Fibroblast of the aortic adventitia (primary cell): ENCODE results near the gene SIRT4. TPM values are rescaled to one million over a fixed set of nuclear protein-coding genes. Genes with fewer than 3 reads are reported as not detected.
"Not testable (repeated sequence)": the region's sequence is repeated elsewhere in the genome, so short reads cannot be mapped to it uniquely, and the experiment has no call there.

ENCODE experiments used
- DNase-seq: peaks from one replicate; pipeline ENCODE4 v3.0.0-alpha.2; 2010; ENCODE audit warnings: low read depth
- H3K4me3 ChIP-seq: 2 replicates; pipeline ENCODE4 v1.5.1; 2011; ENCODE audit warnings: low read depth, mild to moderate bottlenecking, control low read depth, low read length, moderate library complexity
- total RNA-seq: library from RNA; depleted of rRNA; stranded (reverse); fragments of >200 nt; gene quantifications from 2 replicates; pipeline ENCODE4 v1.2.3, GENCODE V29; 2012; ENCODE audit warnings: low replicate concordance
- TF ChIP-seq, protein P1 (sequence below): IDR thresholded peaks from 2 replicates; pipeline ENCODE4 v1.5.1; 2011; ENCODE audit warnings: mild to moderate bottlenecking, low read length, control low read depth, inconsistent platforms; ENCODE audit not compliant: insufficient read depth

The SIRT4 gene
- total RNA-seq, 1 donor, result 0.90 TPM

GRCh38 chr12:120327593-120327992, 25.5 kb downstream of the SIRT4 start, which contains the start of gene PLA2G1B:
Gene PLA2G1B (minus strand): TSS chr12:120327779. CDS start chr12:120327753, 26 bp downstream.
- no peak for DNase-seq
- no peak within 1 kb of the TSS for H3K4me3 ChIP-seq
- TF ChIP-seq, protein P1, sequence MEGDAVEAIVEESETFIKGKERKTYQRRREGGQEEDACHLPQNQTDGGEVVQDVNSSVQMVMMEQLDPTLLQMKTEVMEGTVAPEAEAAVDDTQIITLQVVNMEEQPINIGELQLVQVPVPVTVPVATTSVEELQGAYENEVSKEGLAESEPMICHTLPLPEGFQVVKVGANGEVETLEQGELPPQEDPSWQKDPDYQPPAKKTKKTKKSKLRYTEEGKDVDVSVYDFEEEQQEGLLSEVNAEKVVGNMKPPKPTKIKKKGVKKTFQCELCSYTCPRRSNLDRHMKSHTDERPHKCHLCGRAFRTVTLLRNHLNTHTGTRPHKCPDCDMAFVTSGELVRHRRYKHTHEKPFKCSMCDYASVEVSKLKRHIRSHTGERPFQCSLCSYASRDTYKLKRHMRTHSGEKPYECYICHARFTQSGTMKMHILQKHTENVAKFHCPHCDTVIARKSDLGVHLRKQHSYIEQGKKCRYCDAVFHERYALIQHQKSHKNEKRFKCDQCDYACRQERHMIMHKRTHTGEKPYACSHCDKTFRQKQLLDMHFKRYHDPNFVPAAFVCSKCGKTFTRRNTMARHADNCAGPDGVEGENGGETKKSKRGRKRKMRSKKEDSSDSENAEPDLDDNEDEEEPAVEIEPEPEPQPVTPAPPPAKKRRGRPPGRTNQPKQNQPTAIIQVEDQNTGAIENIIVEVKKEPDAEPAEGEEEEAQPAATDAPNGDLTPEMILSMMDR, result no peak

- DNase-seq, result no peak
- TF ChIP-seq, protein P1, result no peak
These were observed 26.1 kb downstream of the SIRT4 start for GRCh38 chr12:120328228-120328627.

GRCh38 chr12:120331390-120331789, 29.3 kb downstream of the SIRT4 start:
- DNase-seq, result no peak
- TF ChIP-seq, protein P1, result no peak
- no peak overlapping the region for H3K4me3 ChIP-seq

More at GRCh38 chr12:120328228-120328627, 26.1 kb downstream of the SIRT4 start:
- no peak overlapping the region for H3K4me3 ChIP-seq

DNA sequence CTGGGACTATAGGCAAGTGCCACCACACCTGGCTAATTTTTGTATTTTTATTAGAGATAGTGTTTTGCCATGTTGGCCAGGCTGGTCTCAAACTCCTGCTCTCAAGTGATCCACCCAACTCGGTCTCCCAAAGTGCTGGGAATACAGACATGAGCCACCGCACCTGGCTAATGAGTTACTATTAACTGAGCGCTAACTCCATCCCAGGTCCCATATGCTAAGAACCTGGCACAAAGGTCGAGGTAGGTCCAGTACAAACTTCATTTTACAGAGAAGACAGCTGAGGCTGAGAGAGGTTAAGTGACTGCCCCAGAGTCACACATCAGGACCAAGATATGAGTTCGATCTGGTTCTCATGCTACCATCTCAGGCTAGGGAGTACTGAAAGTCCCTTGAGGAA, 29.9 kb downstream of the SIRT4 start:
- TF ChIP-seq, protein P1, result no peak
- no peak for DNase-seq
- no peak overlapping the region for H3K4me3 ChIP-seq

GRCh38 chr12:120332523-120332922, 30.4 kb downstream of the SIRT4 start:
- TF ChIP-seq, protein P1, result no peak
- no peak for DNase-seq

GRCh38 chr12:120335447-120335846, 33.3 kb downstream of the SIRT4 start:
- not testable (repeated sequence) for H3K4me3 ChIP-seq
- DNase-seq, result peak; percentile 38
- TF ChIP-seq, protein P1, result peak; percentile 77

More at GRCh38 chr12:120332523-120332922, 30.4 kb downstream of the SIRT4 start:
- H3K4me3 ChIP-seq, result no peak overlapping the region

DNA sequence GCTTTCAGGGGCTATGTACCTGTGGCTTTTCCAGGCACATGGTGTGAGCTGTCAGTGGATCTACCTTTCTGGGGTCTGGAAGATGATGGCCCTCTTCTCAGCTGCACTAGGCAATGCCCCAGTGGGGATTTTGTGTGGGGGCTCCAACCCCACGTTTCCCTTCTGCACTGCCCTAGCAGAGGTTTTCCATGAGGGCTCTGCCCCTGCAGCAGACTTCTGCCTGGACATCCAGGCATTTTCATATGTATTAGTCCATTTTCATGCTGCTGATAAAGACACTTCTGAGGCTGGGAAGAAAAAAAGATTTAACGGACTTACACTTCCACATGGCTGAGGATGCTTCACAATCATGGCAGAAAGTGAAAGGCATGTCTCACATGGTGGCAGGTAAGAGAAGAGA, 34.3 kb downstream of the SIRT4 start:
- H3K4me3 ChIP-seq, DNase-seq: not testable (repeated sequence)
